K562 (cell line): Measurements from ENCODE around the gene LGR6. TPM values are rescaled to one million over a fixed set of nuclear protein-coding genes. Genes with fewer than 3 reads are reported as not detected.

ENCODE experiments used
- EHMT2 ChIP-seq: fragments of 450-650 bp; IDR thresholded peaks from 2 replicates; pipeline ENCODE4 v1.6.1; 2018; ENCODE audit warnings: antibody characterized with exemption
- GTF3C2 ChIP-seq: IDR thresholded peaks from 3 replicates; pipeline ENCODE4 v1.6.1; 2011; ENCODE audit warnings: borderline replicate concordance, mild to moderate bottlenecking, moderate library complexity; ENCODE audit not compliant: insufficient read length; ENCODE audit errors: extremely low read depth
- KLF1 ChIP-seq: fragments of 450-650 bp; IDR thresholded peaks from 2 replicates; pipeline ENCODE4 v1.6.1; 2016; ENCODE audit warnings: missing genetic modification characterization, missing compliant biosample characterization
- MTA3 ChIP-seq: fragments of 450-650 bp; formaldehyde crosslinking; IDR thresholded peaks from 2 replicates; pipeline ENCODE4 v1.6.1; 2017; ENCODE audit warnings: mild to moderate bottlenecking, borderline replicate concordance
- SP1 ChIP-seq: sonication (generic); formaldehyde crosslinking; IDR thresholded peaks from 2 replicates; pipeline ENCODE4 v1.8.1; 2022; ENCODE audit warnings: mild to moderate bottlenecking, missing genetic modification reagents
- TCF15 ChIP-seq: fragments of 250-450 bp; sonication (Bioruptor Pico); IDR thresholded peaks from 2 replicates; pipeline ENCODE4 v1.8.0; 2022; ENCODE audit warnings: moderate library complexity, mild to moderate bottlenecking, inconsistent platforms
- TCF7 ChIP-seq: sonication (generic); IDR thresholded peaks from 2 replicates; pipeline ENCODE4 v1.6.1; 2016; ENCODE audit warnings: antibody characterized with exemption, borderline replicate concordance
- TOE1 ChIP-seq, 2 experiments: fragments of 450-650 bp in 1 of 2; sonication (generic) in 1 of 2; formaldehyde crosslinking in 1 of 2; IDR thresholded peaks; 2 replicates each; pipeline versions ENCODE4 v1.7.1 to v1.8.0; 2016 to 2022; ENCODE audit warnings: borderline replicate concordance in 2 of 2, mild to moderate bottlenecking in 2 of 2, antibody characterized with exemption in 1 of 2, inconsistent platforms in 1 of 2, low read depth in 1 of 2, missing genetic modification reagents in 1 of 2, moderate library complexity in 1 of 2
- ZMIZ1 ChIP-seq, 2 experiments: fragments of 150-350 bp in 1 of 2; IDR thresholded peaks; 2 replicates each; pipeline ENCODE4 v1.6.1; 2012 to 2016; ENCODE audit warnings: low read depth in 2 of 2, low read length in 2 of 2, mild to moderate bottlenecking in 1 of 2, moderate library complexity in 1 of 2
- polyA plus RNA-seq, 8 experiments: library from polyadenylated mRNA; depleted of rRNA in 4 of 8; stranded (reverse) in 5 of 8; unstranded in 3 of 8; fragments of >200 nt; fragmentation: Nextera tagmentation in 2 of 8; fragmentation: Illumina TruSeq in 1 of 8; extraction: Ambion mirVana in 2 of 8; extraction: Trizol in 1 of 8; gene quantifications; 2 replicates each; pipeline versions ENCODE4 v1.2.1 to v1.2.3, GENCODE V29; 2011 to 2014; ENCODE audit warnings: inconsistent platforms in 1 of 8, missing spikeins in 1 of 8
- total RNA-seq, 7 experiments: library from RNA; depleted of rRNA in 6 of 7; stranded (reverse); fragments of >200 nt in 6 of 7; fragmentation: Illumina TruSeq in 2 of 7; extraction: Trizol in 2 of 7; gene quantifications; 2 replicates each; pipeline versions ENCODE4 v1.2.1 to v1.2.3, GENCODE V29; 2011 to 2021; ENCODE audit warnings: low replicate concordance in 1 of 7
- TF ChIP-seq, protein P1 (sequence below): fragments of 450-650 bp; IDR thresholded peaks from 2 replicates; pipeline ENCODE4 v1.6.1; 2017; ENCODE audit warnings: antibody characterized with exemption, mild to moderate bottlenecking
- TF ChIP-seq, protein P2 (sequence below): sonication (generic); formaldehyde crosslinking; IDR thresholded peaks from 2 replicates; pipeline ENCODE4 v1.8.0; 2022; ENCODE audit warnings: mild to moderate bottlenecking, low read depth, missing genetic modification reagents

The LGR6 gene
- total and polyA plus RNA-seq, 9 of the 15 experiments (the other 6 are each of a cell fraction or from before 2014, with no cell fraction given), result 0.01 to 0.54 (median 0.17) TPM; not detected in 1

- TF ChIP-seq, protein P1, sequence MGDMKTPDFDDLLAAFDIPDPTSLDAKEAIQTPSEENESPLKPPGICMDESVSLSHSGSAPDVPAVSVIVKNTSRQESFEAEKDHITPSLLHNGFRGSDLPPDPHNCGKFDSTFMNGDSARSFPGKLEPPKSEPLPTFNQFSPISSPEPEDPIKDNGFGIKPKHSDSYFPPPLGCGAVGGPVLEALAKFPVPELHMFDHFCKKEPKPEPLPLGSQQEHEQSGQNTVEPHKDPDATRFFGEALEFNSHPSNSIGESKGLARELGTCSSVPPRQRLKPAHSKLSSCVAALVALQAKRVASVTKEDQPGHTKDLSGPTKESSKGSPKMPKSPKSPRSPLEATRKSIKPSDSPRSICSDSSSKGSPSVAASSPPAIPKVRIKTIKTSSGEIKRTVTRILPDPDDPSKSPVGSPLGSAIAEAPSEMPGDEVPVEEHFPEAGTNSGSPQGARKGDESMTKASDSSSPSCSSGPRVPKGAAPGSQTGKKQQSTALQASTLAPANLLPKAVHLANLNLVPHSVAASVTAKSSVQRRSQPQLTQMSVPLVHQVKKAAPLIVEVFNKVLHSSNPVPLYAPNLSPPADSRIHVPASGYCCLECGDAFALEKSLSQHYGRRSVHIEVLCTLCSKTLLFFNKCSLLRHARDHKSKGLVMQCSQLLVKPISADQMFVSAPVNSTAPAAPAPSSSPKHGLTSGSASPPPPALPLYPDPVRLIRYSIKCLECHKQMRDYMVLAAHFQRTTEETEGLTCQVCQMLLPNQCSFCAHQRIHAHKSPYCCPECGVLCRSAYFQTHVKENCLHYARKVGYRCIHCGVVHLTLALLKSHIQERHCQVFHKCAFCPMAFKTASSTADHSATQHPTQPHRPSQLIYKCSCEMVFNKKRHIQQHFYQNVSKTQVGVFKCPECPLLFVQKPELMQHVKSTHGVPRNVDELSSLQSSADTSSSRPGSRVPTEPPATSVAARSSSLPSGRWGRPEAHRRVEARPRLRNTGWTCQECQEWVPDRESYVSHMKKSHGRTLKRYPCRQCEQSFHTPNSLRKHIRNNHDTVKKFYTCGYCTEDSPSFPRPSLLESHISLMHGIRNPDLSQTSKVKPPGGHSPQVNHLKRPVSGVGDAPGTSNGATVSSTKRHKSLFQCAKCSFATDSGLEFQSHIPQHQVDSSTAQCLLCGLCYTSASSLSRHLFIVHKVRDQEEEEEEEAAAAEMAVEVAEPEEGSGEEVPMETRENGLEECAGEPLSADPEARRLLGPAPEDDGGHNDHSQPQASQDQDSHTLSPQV, result peak; percentile 89
- TF ChIP-seq EHMT2 (peak; percentile 6; the same call in 1 of the 2 replicates), KLF1 (tag) (no peak), TOE1 (IDR thresholded peaks at IDR 0.05; ENCODE audit: borderline replicate concordance) (peak; percentile 16; the same call in 1 of the 2 replicates), TOE1 (CRISPR knock-in tag; IDR thresholded peaks at IDR 0.05; ENCODE audit: borderline replicate concordance, low read depth) (peak; percentile 71; the same call in 1 of the 2 replicates), ZMIZ1 (IDR thresholded peaks at IDR 0.05; ENCODE audit: low read depth in 2 of 2, low read length in 2 of 2) (peak in 1 of 2 experiments; percentile 3; a peak in 1 of 4 replicates), TCF7 (no peak; the same call in 1 of the 2 replicates), GTF3C2 (no peak), TCF15 (CRISPR knock-in tag) (peak; percentile 49; the same call in 1 of the 2 replicates), MTA3 (peak; percentile 22), SP1 (CRISPR knock-in tag) (peak; percentile 33)
- TF ChIP-seq, protein P2, sequence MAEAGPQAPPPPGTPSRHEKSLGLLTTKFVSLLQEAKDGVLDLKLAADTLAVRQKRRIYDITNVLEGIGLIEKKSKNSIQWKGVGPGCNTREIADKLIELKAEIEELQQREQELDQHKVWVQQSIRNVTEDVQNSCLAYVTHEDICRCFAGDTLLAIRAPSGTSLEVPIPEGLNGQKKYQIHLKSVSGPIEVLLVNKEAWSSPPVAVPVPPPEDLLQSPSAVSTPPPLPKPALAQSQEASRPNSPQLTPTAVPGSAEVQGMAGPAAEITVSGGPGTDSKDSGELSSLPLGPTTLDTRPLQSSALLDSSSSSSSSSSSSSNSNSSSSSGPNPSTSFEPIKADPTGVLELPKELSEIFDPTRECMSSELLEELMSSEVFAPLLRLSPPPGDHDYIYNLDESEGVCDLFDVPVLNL (CRISPR knock-in tag), result peak; percentile 68; the same call in 1 of the 2 replicates
These were observed 33.8 kb upstream of the LGR6 start (continued) for GRCh38 chr1:202159534-202160371.
